AG09309 (cell line): ENCODE data around the gene PRKCQ.

Source experiments
- DNase-seq: peaks from one replicate; pipeline ENCODE4 v3.0.0-alpha.2; 2010; ENCODE audit warnings: low read depth
- H3K4me3 ChIP-seq: 2 replicates; pipeline ENCODE4 v1.5.1; 2011; ENCODE audit warnings: mild to moderate bottlenecking, low read depth, low read length, moderate library complexity; ENCODE audit not compliant: control insufficient read depth
- CTCF ChIP-seq: IDR thresholded peaks from 2 replicates; pipeline ENCODE4 v1.5.1; 2011; ENCODE audit warnings: mild to moderate bottlenecking, low read depth, low read length, inconsistent platforms; ENCODE audit not compliant: insufficient read depth, control insufficient read depth; ENCODE audit errors: missing control alignments

Gene PRKCQ

GRCh38 chr10:6486309-6486708, 93.8 kb downstream of the PRKCQ start:
- no peak for TF ChIP-seq CTCF
- H3K4me3 ChIP-seq: no peak overlapping the region
- no peak for DNase-seq

GRCh38 chr10:6482737-6483357, 97.2 kb downstream of the PRKCQ start:
- no peak for TF ChIP-seq CTCF
- DNase-seq: no peak
- H3K4me3 ChIP-seq: no peak overlapping the region

- DNase-seq: no peak
- no peak for TF ChIP-seq CTCF
- no peak overlapping the region for H3K4me3 ChIP-seq
Observed at GRCh38 chr10:6478722-6479121, 101.4 kb downstream of the PRKCQ start.

- no peak overlapping the region for H3K4me3 ChIP-seq
- TF ChIP-seq CTCF: no peak
- DNase-seq: no peak
Observed at GRCh38 chr10:6476989-6477388, 103.1 kb downstream of the PRKCQ start.

- no peak for TF ChIP-seq CTCF
- H3K4me3 ChIP-seq: no peak overlapping the region
- DNase-seq: no peak
Observed at GRCh38 chr10:6474871-6475270, 105.2 kb downstream of the PRKCQ start.

GRCh38 chr10:6473901-6474370, 106.1 kb downstream of the PRKCQ start:
- H3K4me3 ChIP-seq: no peak overlapping the region
- no peak for TF ChIP-seq CTCF
- no peak for DNase-seq
